ENCODE results near the gene ERG28. TPM values are rescaled to one million over a fixed set of nuclear protein-coding genes. Genes with fewer than 3 reads are reported as not detected.

Gene ERG28
- polyA plus RNA-seq, 3 donors = 1.6 to 8.2 (median 5.7) TPM

- H3K9me3 ChIP-seq (replicated peaks in 1 of 2; ENCODE audit: control insufficient read depth in 1 of 2, insufficient read depth in 1 of 2, low read length in 2 of 2) = no peaks in the 10 kb centered on the region
- no peaks in the 10 kb centered on the region for H3K27me3 Mint-ChIP-seq (ENCODE audit: low read depth in 3 of 3)
- H3K79me2 ChIP-seq (ENCODE audit: insufficient read depth, low read length) = no peaks in the 10 kb centered on the region
- peaks cover 67 to 89% of the 10 kb centered on the region in 2 donors for H3K36me3 Mint-ChIP-seq
- peak overlapping the region in 1 of 7 donors; percentile 26 for H3K27ac Mint-ChIP-seq
- no peak overlapping the region for H3K9ac ChIP-seq (ENCODE audit: insufficient read depth, low read length, poor library complexity, severe bottlenecking)
- DNase-seq = no peak
- intact Hi-C loops (cut with micrococcal nuclease) = no loop called here
- H3K4me1 ChIP-seq (ENCODE audit: control insufficient read depth in 1 of 2, insufficient read depth in 2 of 2, low read length in 2 of 2) = no peaks in the 10 kb centered on the region
- no peaks in the 10 kb centered on the region for H3K9me3 Mint-ChIP-seq
- no peak overlapping the region for H3K4me2 ChIP-seq (replicated peaks; ENCODE audit: extremely low read depth, low read length, poor library complexity, severe bottlenecking)
- H3K4me1 Mint-ChIP-seq = peaks cover 3% of the 10 kb centered on the region
- no peak overlapping the region for H3K4me3 ChIP-seq (replicated peaks in 1 of 3; ENCODE audit: low read depth in 2 of 3, low read length in 3 of 3)
- no peak overlapping the region for H3K4me3 Mint-ChIP-seq
- WGBS (ENCODE audit: insufficient coverage) = 94% methylated on average over 2 of the region's 6 CpGs
- no peak overlapping the region for H2AFZ ChIP-seq (ENCODE audit: insufficient read depth, low read depth, low read length, poor library complexity, severe bottlenecking)
- H3K36me3 ChIP-seq (replicated peaks in 1 of 2; ENCODE audit: control insufficient read depth in 1 of 2, insufficient read depth in 2 of 2, low read length in 2 of 2) = peaks cover 56 to 97% of the 10 kb centered on the region in 2 donors
- H3K27me3 ChIP-seq (ENCODE audit: control insufficient read depth in 2 of 2, insufficient read depth in 2 of 2, low read length in 2 of 2) = no peaks in the 10 kb centered on the region
- peaks cover 3% of the 10 kb centered on the region for H4K20me1 ChIP-seq (ENCODE audit: insufficient read depth, low read length)
- H3K27ac ChIP-seq (ENCODE audit: low read depth in 1 of 2, low read length in 2 of 2) = no peak overlapping the region
- TF ChIP-seq CTCF (IDR thresholded peaks at IDR 0.05) = no peak
Observed at GRCh38 chr14:75646762-75647161, 13.9 kb downstream of the ERG28 start.

GRCh38 chr14:75645056-75645455 is 15.6 kb downstream of the ERG28 start:
- intact Hi-C loops (cut with micrococcal nuclease) = no loop called here
- Histone ChIP-seq H3K27ac (ENCODE audit: low read depth in 1 of 2, low read length in 2 of 2) (no peak overlapping the region), H3K36me3 (replicated peaks in 1 of 2; ENCODE audit: control insufficient read depth in 1 of 2, insufficient read depth in 2 of 2, low read length in 2 of 2) (peaks cover 48 to 96% of the 10 kb centered on the region in 2 donors), H3K9ac (ENCODE audit: insufficient read depth, low read length, poor library complexity, severe bottlenecking) (no peak overlapping the region), H3K27me3 (ENCODE audit: control insufficient read depth in 2 of 2, insufficient read depth in 2 of 2, low read length in 2 of 2) (no peaks in the 10 kb centered on the region), H4K20me1 (ENCODE audit: insufficient read depth, low read length) (peaks cover 8% of the 10 kb centered on the region), H3K4me2 (replicated peaks; ENCODE audit: extremely low read depth, low read length, poor library complexity, severe bottlenecking) (no peak overlapping the region), H3K4me3 (replicated peaks in 1 of 3; ENCODE audit: low read depth in 2 of 3, low read length in 3 of 3) (no peak overlapping the region), H2AFZ (ENCODE audit: insufficient read depth, low read depth, low read length, poor library complexity, severe bottlenecking) (no peak overlapping the region), H3K9me3 (replicated peaks in 1 of 2; ENCODE audit: control insufficient read depth in 1 of 2, insufficient read depth in 1 of 2, low read length in 2 of 2) (no peaks in the 10 kb centered on the region), H3K79me2 (ENCODE audit: insufficient read depth, low read length) (no peaks in the 10 kb centered on the region), H3K4me1 (ENCODE audit: control insufficient read depth in 1 of 2, insufficient read depth in 2 of 2, low read length in 2 of 2) (no peaks in the 10 kb centered on the region)
- Mint-ChIP-seq H3K4me3 (no peak overlapping the region), H3K27ac (no peak overlapping the region), H3K27me3 (ENCODE audit: low read depth in 3 of 3) (no peaks in the 10 kb centered on the region), H3K36me3 (peaks cover 64 to 89% of the 10 kb centered on the region in 2 donors), H3K9me3 (no peaks in the 10 kb centered on the region), H3K4me1 (no peaks in the 10 kb centered on the region)
- TF ChIP-seq CTCF (IDR thresholded peaks at IDR 0.05) = no peak
- DNase-seq = no peak
